ENCODE results near the gene TJP3.
"Not testable (repeated sequence)": the region's sequence is repeated elsewhere in the genome, so short reads cannot be mapped to it uniquely, and the experiment has no call there.

TJP3 gene

GRCh38 chr19:3757705-3758104 lies 49.5 kb downstream of the TJP3 start:
- DNase-seq; in situ Hi-C loops (cut with MboI; ENCODE audit: low pct_unique_long_range_greater_than_20kb, low sequenced_read_pairs): not testable (repeated sequence)

DNA sequence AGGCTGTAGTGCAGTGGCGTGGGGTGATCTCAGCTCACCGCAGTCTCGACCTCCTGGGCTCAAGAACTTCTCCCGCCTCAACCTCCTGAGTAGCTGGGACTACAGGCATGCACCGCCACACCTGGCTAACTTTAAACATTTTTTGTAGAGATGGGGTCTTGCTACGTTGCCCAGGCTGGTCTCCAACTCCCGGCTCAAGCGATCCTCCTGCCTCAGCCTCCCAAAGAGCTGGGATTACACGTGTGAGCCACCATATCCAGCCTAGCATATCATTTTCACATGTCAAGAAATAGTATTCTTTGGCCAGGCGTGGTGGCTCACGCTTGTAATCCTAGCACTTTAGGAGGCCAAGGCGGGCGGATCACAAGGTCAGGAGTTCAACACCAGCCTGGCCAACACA lies 50.1 kb downstream of the TJP3 start:
- DNase-seq; in situ Hi-C loops (cut with MboI; ENCODE audit: low pct_unique_long_range_greater_than_20kb, low sequenced_read_pairs): not testable (repeated sequence)

- DNase-seq: no peak
- in situ Hi-C loops (cut with MboI; ENCODE audit: low pct_unique_long_range_greater_than_20kb, low sequenced_read_pairs): no loop called here
Measured at GRCh38 chr19:3759482-3760254, 51.5 kb downstream of the TJP3 start.

DNA sequence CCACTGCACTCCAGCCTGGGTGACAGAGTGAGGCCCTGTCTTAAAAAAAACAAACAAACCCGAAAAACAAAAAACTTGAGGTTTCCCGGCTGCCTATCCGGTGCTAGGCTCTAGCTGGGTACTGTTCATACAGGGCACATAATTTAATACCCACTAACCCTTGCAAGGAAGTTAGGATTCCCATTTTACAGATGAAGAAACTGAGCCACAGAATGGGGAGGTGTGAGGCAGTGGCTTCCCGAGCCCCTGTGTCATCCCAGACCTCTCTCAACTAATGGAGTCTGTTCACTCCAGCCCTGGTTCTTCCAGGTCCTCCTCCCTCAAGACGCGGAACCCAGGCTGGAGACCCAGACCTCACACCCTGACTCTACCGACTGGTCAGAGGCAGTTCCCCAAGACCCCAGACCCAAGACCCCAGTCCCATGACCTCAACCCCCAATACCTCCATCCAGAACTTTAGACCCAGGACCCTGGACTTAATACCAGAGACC lies 52.7 kb downstream of the TJP3 start:
- no peak for DNase-seq
- in situ Hi-C loops (cut with MboI; ENCODE audit: low pct_unique_long_range_greater_than_20kb, low sequenced_read_pairs): no loop called here

DNA sequence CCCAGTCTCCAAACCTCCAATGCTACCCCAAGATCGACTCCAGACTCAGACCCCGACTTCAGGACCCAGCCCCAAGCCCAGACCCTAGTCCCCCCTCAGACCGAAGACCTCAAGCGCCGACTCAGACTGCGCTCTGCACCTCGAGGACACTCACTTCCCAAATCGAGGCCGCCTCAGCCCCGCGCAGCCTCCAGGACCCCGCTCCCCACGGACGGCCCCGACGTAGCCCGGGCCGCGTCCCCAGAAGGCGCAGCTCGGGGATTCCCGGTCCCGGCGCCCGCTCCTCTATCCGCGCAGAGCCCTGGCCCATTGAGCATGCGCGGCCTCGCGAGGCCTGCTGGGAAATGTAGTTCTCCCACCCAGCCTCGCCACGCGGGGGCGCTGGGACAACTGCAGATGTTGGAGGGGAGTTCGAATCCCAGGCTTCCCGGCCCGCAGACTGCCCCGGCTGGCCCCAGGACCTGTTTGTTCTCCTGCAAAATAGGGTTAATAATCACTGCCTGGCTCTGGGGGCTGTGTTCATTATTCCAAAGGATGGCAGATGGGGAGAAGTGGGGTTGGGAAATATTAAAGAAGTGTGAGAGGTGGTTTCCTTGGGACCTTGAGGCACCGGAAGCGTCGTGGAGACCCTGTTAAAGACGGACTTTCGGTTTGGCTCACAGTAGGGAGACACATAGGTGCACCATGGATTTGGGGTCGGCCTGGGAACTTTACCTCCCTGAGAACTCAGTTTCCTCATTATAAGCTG lies 53.4 kb downstream of the TJP3 start, which contains the start of gene APBA3:
Gene APBA3 (minus strand): TSS at position 311 of the 748 bp plus-strand sequence. CDS start 1,428 bp downstream, outside the sequence.
- in situ Hi-C loops (cut with MboI; ENCODE audit: low pct_unique_long_range_greater_than_20kb, low sequenced_read_pairs): no loop called here
- peak; percentile 97 for DNase-seq

DNA sequence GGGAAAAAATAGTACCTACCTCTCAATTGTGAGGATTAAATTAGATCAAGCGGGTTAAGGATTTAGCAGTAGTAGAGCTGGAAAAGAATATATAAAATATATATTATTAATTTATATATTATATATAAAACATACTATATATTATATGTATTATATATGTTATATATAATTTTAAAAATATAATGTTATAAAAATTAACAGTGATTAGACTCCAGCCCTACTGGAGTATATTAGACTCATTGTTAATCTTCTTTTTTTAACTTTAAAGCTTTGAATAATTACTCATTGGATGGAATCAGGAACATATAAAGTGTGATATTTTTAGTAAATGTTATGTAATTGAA lies 53.9 kb downstream of the TJP3 start:
- in situ Hi-C loops (cut with MboI; ENCODE audit: low pct_unique_long_range_greater_than_20kb, low sequenced_read_pairs): no loop called here
- DNase-seq: no peak

DNA sequence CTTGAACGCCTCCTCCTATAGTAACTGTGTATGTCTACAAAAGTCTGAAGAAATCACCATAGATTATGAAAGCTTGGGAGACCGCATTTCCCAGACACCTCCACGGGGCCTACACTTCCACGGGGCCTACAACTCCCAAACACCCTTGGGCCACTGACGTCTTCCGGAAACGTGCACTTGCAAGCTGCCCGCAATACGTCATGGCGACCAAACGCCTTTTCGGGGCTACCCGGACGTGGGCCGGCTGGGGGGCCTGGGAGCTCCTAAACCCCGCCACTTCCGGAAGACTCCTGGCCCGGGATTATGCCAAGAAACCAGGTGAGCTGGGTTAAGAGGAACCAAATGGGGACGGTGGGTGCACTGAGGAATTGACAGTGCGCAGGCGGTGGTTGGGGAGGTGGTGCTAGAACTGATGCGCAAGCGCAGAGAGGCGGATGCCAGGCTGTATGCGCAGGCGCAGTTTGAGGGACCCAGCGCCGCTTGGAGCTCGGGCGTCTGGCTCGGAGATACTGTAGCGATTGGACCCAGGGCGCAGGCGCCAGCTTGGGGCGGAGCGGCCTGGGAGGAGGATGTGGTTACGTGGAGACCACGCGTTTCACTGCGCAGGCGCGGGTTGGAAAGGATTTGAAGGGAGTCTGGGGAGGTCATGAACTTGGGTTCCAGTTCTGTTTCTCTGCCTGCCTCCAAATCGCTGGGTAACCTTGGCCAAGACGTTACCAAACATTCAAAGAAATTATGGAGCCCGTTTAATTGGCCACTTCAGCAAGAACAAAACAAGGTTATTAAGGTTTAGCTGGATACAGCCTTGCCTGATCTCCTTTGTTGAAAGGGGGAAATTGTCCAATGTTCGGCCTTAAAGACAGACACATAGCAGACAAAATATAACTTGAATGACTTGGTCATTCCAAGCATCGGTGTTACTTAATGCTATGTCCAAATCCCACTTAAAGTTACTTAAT lies 54.6 kb downstream of the TJP3 start, which contains the start of gene MRPL54:
Gene MRPL54 (plus strand): TSS at position 182 of the 959 bp plus-strand sequence. CDS start 19 bp downstream, at position 201.
- in situ Hi-C loops (cut with MboI; ENCODE audit: low pct_unique_long_range_greater_than_20kb, low sequenced_read_pairs): no loop called here
- peak; percentile 99 for DNase-seq

- DNase-seq: no peak
- in situ Hi-C loops (cut with MboI; ENCODE audit: low pct_unique_long_range_greater_than_20kb, low sequenced_read_pairs): no loop called here
Measured at GRCh38 chr19:3765121-3765520, 56.9 kb downstream of the TJP3 start.

GRCh38 chr19:3765757-3766156 lies 57.6 kb downstream of the TJP3 start:
- DNase-seq; in situ Hi-C loops (cut with MboI; ENCODE audit: low pct_unique_long_range_greater_than_20kb, low sequenced_read_pairs): not testable (repeated sequence)

DNA sequence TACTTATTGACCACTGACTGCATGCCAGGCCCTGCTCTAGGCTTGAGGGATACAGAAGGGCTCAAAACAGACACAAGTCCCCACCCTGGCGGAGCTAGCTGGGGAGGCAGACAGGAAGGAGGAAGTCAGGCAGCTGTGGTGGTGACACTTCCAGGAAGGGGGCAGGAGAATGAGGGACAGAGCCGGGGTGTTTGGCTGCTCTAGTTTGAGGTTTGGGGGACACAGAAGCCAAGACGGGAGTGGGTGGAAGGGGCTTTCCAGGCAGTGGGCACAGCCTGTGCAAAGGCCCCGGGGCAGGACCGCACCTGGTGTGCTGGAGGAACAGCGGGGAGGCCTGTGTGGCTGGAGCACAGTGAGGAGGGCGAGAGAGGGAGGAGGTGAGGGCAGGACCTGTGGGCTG lies 58.3 kb downstream of the TJP3 start:
- DNase-seq: no peak
- in situ Hi-C loops (cut with MboI; ENCODE audit: low pct_unique_long_range_greater_than_20kb, low sequenced_read_pairs): no loop called here

- no peak for DNase-seq
- in situ Hi-C loops (cut with MboI; ENCODE audit: low pct_unique_long_range_greater_than_20kb, low sequenced_read_pairs): no loop called here
Measured at GRCh38 chr19:3767050-3767449, 58.9 kb downstream of the TJP3 start.

DNA sequence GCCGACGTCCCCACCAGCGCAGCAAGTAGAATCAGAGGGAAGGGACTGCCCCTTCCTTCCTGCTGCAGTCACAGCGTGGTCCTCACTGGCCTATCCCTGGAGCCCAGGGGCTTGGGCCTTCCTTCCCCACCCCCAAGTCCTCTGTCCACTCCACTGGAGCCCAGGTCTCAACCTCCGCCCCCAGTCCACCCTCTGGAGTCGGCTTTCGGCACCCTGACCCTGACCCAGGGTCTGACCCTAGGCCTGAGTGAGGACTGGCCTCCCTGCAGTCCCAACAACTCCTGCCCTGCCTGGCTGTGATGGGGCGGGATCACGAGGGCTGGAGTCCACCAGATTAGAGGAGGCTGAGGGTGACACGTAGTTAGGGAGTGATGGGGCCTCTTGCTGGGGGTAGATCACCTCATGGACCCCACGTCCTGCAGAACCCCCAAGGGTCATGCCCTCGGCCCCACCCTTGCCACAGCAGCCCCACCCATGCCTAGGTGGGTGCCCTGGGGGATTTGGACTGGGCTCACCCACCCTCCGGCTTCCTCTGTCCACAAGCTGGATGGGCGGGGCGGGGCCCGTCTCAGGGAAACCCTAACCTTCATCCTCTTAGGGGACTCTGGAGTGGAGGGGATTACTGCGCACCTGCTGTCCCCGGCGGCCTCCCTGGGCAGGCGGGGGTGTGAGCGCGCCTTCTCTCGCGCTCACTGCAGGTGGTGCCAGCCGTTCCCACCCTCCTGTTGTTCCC lies 60.0 kb downstream of the TJP3 start:
- in situ Hi-C loops (cut with MboI; ENCODE audit: low pct_unique_long_range_greater_than_20kb, low sequenced_read_pairs): no loop called here
- DNase-seq: no peak

DNA sequence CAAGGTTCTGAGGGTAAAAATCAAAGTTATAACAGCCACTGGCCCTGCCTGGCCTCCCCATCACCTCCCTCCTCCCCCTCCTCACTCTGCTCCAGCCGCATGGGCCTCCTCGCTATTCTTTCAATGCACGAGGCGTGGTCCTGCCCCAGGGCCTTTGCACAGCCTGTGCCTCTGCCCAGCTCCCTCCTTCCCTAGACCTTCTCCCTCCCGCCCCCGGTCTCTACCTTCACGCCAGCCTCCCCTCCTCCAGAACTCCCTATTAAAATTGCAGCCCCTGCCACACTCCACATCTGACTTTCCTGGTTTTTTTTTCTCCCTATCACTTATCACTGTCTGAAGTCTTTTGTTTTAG lies 60.5 kb downstream of the TJP3 start:
- in situ Hi-C loops (cut with MboI; ENCODE audit: low pct_unique_long_range_greater_than_20kb, low sequenced_read_pairs): no loop called here
- DNase-seq: no peak

DNA sequence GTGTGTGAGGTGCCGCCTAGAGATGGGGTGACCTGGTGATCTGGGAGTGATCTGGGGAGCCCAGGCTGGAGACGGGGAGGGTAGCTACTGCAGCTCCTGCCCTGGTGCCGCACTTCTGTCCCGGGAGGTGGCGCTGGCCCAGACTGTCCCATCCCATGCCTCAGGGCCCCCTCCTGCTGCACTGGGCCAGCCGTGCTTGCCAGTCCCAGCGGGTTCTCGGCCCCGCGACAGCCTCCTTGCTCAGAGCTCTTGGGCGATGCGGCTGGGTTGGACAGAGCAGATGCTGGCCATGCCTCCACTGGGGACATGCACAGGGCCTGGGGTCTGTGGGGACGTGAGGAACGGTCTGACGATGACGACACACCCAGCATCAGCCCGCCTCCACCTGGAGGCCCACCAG lies 61.3 kb downstream of the TJP3 start:
- no peak for DNase-seq
- in situ Hi-C loops (cut with MboI; ENCODE audit: low pct_unique_long_range_greater_than_20kb, low sequenced_read_pairs): no loop called here

DNA sequence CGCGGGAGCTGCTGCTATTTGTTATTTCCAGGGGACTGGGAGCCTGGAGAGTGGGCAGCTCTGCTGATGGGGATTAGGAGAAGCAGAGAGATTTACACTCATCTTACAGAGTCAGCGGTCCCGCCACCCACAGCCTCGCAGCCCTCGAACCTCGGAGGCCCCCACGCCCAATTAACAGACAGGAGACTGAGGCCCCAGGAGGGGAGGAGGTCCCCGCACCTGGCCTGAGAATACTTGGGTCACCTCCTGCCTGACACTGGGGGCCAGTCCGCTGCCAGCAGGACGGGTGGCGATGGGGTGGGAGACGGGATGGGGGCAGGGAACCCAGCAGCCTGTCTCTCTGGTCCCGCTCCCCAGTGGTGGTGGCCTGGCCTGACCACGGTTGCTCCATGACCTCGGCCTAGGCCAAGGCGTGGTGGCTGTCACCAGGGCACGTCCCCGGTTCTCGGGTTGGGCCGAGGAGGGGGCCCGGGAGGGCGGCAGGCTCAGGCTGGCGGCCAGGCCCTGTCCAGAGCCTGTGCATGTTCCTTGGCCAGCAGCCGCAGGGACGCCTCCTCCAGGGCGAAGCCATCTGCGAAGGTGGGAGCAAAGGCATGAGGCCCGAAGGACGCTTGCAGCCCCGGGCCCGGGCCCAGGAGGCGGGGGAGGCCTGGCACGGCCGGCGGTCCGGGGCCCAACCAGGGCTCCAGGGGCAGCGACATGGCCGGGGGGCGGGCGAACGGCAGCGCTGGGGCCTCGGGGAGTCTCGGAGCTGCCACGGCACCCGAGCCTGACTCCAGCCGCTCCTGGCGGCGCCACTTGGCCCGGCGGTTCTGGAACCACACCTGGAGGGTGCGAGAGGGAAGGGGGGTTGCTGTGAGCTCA lies 62.2 kb downstream of the TJP3 start:
- in situ Hi-C loops (cut with MboI; ENCODE audit: low pct_unique_long_range_greater_than_20kb, low sequenced_read_pairs): no loop called here
- no peak for DNase-seq

DNA sequence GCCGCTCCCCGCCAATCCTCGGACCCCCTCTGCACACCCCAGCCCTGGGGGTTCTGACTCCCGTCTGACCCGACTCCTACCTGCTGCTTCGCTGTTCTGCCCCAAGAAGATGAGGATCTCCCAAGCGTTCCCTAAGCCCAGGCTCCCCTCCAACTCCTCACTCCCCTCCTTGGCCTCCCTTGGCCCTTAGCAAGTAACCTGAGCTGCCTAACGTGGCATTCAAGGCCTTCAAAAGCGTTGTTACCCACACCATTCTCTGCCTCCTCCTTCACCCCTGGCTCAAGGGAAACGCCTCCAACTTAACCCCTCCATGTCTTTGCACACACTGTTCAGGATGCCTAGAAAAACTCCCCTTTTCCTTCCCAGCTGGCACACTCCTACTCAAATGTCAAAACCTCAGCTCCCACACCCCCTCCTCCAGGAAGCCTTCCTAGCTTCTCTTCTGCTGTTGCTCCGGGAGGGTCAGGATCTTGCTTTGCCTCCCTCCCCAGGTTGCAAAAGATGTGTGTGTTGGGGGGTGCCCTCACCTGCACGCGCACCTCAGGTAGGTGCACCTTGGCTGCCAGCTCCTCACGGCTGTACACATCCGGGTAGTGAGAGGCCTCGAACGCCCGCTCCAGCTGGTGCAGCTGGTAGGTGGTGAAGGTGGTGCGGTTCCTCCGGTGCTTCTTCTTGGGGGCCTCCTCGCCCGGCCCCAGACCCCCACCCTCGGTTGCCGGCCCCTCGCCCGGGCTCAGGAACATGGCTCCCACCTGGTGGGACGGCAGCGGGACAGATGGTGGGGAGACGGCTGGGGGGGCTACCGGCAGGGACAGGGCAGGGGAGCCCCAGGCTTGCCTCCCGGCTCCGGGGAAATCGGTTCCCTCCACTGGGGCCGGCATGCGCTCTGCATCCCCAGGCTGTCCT lies 63.1 kb downstream of the TJP3 start:
- in situ Hi-C loops (cut with MboI; ENCODE audit: low pct_unique_long_range_greater_than_20kb, low sequenced_read_pairs): no loop called here
- no peak for DNase-seq

DNA sequence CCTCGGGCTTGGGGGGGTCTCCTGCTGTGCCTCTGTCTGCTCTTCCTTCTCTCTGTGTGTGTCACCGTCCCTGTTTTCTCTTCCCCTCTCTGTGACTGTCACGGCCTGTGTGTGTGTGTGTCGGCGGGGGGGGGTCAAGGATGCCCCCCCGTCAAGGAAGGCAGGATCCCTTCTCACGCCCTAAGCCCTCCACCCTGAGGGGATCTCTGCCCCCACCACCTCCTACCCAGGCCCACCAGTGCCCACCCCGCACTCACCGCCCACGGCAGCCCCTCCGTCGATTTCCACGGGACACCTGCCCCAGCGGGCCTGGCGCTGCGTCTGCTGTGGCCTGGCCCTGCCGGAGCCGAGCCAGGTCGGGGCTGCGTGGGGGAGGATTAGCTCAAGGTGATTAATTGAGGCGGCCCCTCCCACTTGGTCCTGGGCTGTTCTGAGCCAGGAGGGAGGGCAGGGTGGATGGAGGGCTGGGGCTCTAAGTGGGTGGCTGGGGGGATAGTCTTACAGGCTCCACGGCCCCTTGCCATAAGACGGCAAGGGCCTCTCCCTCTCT lies 63.8 kb downstream of the TJP3 start, which contains the start of gene RAX2:
Gene RAX2 (minus strand): TSS at position 323 of the 550 bp plus-strand sequence. CDS start 486 bp downstream, outside the sequence.
- no peak for DNase-seq
- in situ Hi-C loops (cut with MboI; ENCODE audit: low pct_unique_long_range_greater_than_20kb, low sequenced_read_pairs): no loop called here
